ENCODE data around the gene BPI.

- TF ChIP-seq POLR2A (IDR thresholded peaks at IDR 0.05) (no peak), CTCF (IDR thresholded peaks at IDR 0.05) (no peak)
These were observed 79.2 kb downstream of the BPI start for GRCh38 chr20:38383147-38383546.
